GM19025 (cell line): ENCODE data around the gene ABCA6.
"Not testable (repeated sequence)": the region's sequence is repeated elsewhere in the genome, so short reads cannot be mapped to it uniquely, and the experiment has no call there.

Source experiments
- ATAC-seq: cut with Tn5 transposase; IDR thresholded peaks from one replicate; pipeline ENCODE4 v1.9.1; 2021; ENCODE audit warnings: mild to moderate bottlenecking, low read depth, moderate library complexity; ENCODE audit not compliant: unreplicated experiment

ABCA6 gene

DNA sequence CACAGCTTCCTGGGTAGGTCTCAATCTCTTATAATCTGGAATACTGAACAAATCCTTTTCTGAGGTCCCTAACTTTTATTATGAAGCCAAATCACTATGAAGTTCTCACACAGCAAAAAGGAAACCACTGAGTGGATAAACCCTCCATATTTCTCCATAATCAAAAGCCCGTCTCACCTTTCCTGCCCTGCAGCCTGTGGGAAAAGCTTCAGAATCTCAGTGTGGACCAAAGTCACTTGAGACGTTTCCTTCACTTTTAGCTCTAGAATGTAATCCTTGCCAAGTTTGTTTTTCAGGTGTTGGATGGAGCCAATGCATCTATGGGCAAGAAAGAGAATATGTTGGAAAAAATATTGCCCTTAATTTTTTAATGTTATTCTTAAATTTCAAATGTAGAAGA is 59.0 kb downstream of the ABCA6 start:
- ATAC-seq = no peak

GRCh38 chr17:69078864-69079263 is 62.8 kb downstream of the ABCA6 start:
- no peak for ATAC-seq

- ATAC-seq = no peak
These were observed 65.9 kb downstream of the ABCA6 start for GRCh38 chr17:69075823-69076222.

DNA sequence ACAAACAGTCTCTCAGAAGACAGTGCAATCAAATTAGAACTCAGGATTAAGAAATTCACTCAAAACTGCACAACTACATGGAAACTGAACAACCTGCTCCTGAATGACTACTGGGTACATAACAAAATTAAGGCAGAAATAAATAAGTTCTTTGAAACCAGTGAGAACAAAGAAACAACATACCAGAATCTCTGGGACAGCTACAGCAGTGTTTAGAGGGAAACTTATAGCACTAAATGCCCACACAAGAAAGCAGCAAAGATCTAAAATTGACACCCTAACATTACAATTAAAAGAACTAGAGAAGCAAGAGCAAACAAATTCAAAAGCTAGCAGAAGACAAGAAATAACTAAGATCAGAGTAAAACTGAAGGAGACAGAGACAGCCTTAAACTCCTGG is 68.3 kb downstream of the ABCA6 start:
- ATAC-seq = not testable (repeated sequence)

DNA sequence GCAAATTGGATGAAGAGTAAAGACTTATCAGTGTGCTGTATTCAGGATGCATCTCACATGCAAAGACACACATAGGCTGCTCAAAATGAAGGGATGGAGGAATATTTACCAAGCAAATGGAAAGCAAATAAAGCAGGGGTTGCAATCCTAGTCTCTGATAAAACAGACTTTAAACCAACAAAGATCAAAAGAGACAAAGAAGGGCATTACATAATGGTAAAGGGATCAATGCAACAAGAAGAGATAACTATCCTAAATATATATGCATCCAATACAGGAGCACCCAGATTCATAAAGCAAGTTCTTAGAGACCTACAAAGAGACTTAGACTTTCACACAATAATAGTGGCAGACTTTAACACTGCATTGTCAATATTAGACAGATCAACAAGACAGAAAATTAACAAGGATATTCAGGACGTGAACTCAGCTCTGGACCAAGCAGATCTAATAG is 68.9 kb downstream of the ABCA6 start:
- not testable (repeated sequence) for ATAC-seq

- ATAC-seq = not testable (repeated sequence)
These were observed 70.5 kb downstream of the ABCA6 start for GRCh38 chr17:69071233-69071586.

DNA sequence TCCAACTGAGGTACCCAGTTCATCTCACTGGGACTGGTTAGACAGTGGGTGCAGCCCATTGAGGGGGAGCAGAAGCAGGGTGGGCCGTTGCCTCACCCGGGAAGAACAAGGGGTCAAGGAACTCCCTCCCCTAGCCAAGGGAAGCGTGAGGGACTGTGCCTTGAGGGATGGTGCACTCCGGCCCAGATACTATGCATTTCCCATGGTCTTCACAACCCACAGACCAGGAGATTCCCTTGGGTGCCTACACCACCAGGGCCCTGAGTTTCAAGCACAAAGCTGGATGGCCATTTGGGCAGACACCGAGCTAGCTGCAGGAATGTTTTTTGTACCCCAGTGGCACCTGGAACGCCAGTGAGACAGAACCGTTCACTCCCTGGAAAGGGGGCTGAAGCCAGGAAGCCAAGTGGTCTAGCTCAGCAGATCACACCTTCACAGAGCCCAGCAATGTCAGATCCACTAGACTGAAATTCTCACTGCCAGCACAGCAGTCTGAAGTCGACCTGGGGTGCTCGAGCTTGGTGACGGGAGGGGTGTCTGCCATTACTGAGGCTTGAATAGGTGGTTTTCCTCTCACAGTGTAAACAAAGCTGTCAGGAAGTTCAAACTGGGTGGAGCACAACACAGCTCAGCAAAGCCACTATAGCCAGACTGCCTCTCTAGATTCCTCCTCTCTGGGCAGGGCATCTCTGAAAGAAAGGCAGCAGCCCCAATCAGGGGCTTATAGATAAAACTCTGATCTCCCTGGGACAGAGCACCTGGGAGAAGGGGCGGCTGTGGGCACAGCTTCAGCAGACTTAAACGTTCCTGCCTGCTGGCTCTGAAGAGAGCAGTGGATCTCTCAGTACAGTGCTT is 71.1 kb downstream of the ABCA6 start:
- not testable (repeated sequence) for ATAC-seq

DNA sequence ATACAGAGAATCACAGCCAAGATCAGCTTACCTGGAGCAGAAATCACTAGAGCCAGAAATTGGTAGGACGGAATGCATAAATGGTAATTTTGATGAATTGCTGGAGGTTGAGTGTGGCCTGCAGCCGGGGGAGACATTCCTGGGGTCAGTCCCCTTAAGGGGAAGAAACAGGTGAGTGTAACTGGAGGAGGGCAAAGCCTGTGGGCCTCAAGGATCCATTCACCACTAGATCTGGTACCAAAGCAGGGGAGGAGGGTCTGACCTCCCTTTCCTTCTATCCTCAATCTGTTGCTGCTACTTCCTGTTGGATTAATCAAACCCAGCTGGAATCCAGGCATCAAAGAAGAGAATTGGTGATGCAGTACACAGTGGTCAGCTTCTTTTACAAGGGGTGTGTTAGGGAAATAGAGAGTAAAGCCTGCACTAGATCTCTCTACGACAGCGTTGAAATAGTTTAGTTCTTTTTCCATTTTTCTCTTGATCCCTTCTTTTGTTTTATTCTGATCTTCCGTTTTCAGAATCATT is 72.4 kb downstream of the ABCA6 start:
- ATAC-seq = no peak

- ATAC-seq = no peak
These were observed 74.2 kb downstream of the ABCA6 start for GRCh38 chr17:69067274-69068047.

DNA sequence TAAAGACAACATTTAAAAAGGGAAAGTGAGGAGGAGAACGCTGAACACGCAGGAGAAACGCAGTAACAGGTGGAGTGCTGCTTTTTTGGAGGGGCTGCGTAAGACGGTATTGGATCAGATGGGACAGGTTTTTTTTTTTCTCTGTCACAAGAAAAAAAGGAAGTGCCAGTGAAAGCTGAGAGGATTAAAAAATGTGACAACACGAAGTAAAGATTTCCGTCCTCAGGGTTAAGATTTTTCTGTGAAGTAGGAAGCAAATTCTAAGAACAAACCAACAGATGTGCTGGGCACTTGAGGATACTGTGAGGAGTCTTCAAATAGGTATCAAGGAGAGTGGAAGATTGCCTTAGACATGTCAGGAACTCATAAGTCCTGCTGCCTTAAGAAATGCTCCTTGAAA is 75.2 kb downstream of the ABCA6 start:
- ATAC-seq = no peak

GRCh38 chr17:69065113-69065512 is 76.6 kb downstream of the ABCA6 start:
- ATAC-seq = no peak

DNA sequence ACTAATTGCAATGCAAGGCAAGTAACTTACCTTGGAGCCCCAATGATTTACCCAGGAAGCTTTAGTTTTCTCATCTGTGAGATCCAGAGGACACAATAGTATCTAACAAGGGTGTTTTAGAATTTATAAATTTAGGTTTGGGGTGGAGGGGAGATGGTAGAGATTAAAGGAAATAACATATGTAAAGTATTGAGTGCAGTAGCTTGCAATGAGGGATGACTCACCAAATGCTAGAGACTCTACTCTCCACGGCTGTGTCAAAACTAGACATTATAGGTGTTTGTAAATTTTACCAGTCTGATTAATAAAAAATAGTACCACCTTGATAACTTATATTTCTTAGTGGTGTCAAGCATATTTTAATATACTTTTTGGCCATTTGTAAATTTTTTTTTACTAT is 77.2 kb downstream of the ABCA6 start:
- no peak for ATAC-seq

DNA sequence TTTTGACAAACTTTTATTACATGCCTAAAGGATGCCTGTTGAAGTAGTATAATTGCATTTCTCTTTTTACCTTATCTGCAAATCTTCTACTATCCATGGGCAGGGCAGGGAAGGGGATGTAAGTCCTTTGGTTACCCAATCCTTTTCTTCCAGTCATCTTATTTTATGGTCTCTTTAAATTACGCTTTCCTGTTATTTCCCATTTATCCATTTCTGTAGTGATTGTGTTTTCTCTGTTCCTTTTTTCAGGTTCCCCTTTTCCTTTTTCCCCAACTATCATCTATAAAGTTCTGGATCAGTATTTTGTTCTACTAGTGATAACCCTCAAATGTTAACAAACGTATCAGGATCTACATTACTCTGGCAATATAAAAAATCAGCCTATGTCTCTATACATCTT is 77.7 kb downstream of the ABCA6 start:
- ATAC-seq = no peak

- ATAC-seq = no peak
These were observed 78.7 kb downstream of the ABCA6 start for GRCh38 chr17:69062860-69063581.

GRCh38 chr17:69061721-69062556 is 79.8 kb downstream of the ABCA6 start:
- ATAC-seq = no peak

GRCh38 chr17:69060822-69061221 is 80.9 kb downstream of the ABCA6 start, which contains the start of gene ABCA9:
Gene ABCA9, minus strand, starts transcription at chr17:69060927. Its CDS starts 9,801 bp downstream, at chr17:69051126.
- no peak for ATAC-seq

- ATAC-seq = no peak
These were observed 82.1 kb downstream of the ABCA6 start for GRCh38 chr17:69059458-69060175.

DNA sequence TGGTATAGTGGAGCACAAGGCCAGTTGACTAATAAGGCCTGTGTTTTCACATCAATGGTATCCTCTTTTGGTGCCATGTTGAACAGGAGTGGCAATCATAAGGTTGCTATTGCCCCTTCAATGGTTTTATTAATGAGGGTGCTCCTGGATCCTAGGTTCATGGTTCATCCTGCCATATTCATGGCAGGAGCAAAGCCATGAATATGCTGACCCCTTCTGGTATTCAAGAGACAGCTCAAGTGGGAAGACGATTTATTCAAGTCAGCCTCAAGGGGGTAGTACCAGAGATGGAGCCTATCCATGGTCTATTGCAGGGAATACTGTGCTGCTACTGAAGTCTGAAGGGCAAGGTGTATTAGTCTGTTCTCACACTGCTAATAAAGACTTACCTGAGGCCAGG is 83.5 kb downstream of the ABCA6 start:
- ATAC-seq = no peak

- ATAC-seq = no peak
These were observed 84.4 kb downstream of the ABCA6 start for GRCh38 chr17:69057280-69057679.
